Sigmoid colon (tissue), 7 donors: ENCODE results near the gene ZNF507. TPM values are rescaled to one million over a fixed set of nuclear protein-coding genes. Genes with fewer than 3 reads are reported as not detected.

Experiments
- DNase-seq: peaks from one replicate; pipeline ENCODE4 v3.0.0-alpha.2; 2019
- H3K27ac ChIP-seq, 4 donors: fragments of 200-600 bp; sonication (generic); one replicate each; pipeline ENCODE4 v1.5.1; 2016 to 2019; ENCODE audit warnings: mild to moderate bottlenecking in 1 of 4
- H3K27me3 ChIP-seq, 3 donors: fragments of 200-600 bp; sonication (generic); one replicate each; pipeline ENCODE4 v1.5.1; 2019; ENCODE audit warnings: mild to moderate bottlenecking in 1 of 3
- H3K36me3 ChIP-seq, 4 donors: fragments of 200-600 bp; sonication (generic); one replicate each; pipeline ENCODE4 v1.5.1; 2016 to 2019
- H3K4me1 ChIP-seq, 4 donors: fragments of 200-600 bp; sonication (generic); one replicate each; pipeline ENCODE4 v1.5.1; 2017 to 2019
- H3K4me3 ChIP-seq, 4 donors: fragments of 200-600 bp; sonication (generic); one replicate each; pipeline ENCODE4 v1.5.1; 2017 to 2019; ENCODE audit warnings: mild to moderate bottlenecking in 2 of 4, moderate library complexity in 1 of 4
- H3K9me3 ChIP-seq, 4 donors: fragments of 200-600 bp in 3 of 4; sonication (generic) in 3 of 4; one replicate each; pipeline versions ENCODE4 v1.5.1 to v1.6.1; 2013 to 2019
- EP300 ChIP-seq, 4 donors: sonication (generic); formaldehyde crosslinking; IDR thresholded peaks; one replicate each; pipeline ENCODE4 v1.6.1; 2017; ENCODE audit warnings: antibody characterized with exemption in 4 of 4
- POLR2A ChIP-seq, 2 donors: fragments of 450-650 bp; IDR thresholded peaks; one replicate each; pipeline ENCODE4 v1.6.1; 2016; ENCODE audit warnings: antibody characterized with exemption in 2 of 2, mild to moderate bottlenecking in 2 of 2, moderate library complexity in 2 of 2
- POLR2AphosphoS5 ChIP-seq, 4 donors: sonication (generic); formaldehyde crosslinking; IDR thresholded peaks; one replicate each; pipeline ENCODE4 v1.6.1; 2017; ENCODE audit warnings: antibody characterized with exemption in 4 of 4
- WGBS, 2 donors: extraction: QIAGEN DNeasy Blood & Tissue Kit; methylation state at CpG; one replicate each; pipeline ENCODE4 v1.1.7; 2013; 5-methylcytosine and 5-hydroxymethylcytosine counted together
- intact Hi-C: fragments of 100-400 bp; cut with DNase I; formaldehyde crosslinking; loops from one replicate; pipeline ENCODE4 v1.15.1; 2023
- polyA plus RNA-seq, 3 donors: library from polyadenylated mRNA; stranded (reverse); fragments of 200-250 nt; gene quantifications; one replicate each; pipeline ENCODE4 v1.2.3, GENCODE V29; 2013
- total RNA-seq, 4 donors: library from RNA; depleted of rRNA; stranded (reverse); fragments of >200 nt; gene quantifications; one replicate each; pipeline ENCODE4 v1.1.0, GENCODE V29; 2016
- TF ChIP-seq, protein P1 (sequence below), 4 experiments: fragments of 450-650 bp in 3 of 4; fragments of 200-600 bp in 1 of 4; IDR thresholded peaks; one replicate each; pipeline ENCODE4 v1.5.1; 2016 to 2019; ENCODE audit warnings: antibody characterized with exemption in 4 of 4, mild to moderate bottlenecking in 3 of 4, moderate library complexity in 2 of 4
- donor health status: healthy with polysubstance abuse.
- donor health status: Bipolar disorder and iron deficiency.
- donor health status: healthy.

The ZNF507 gene
- total and polyA plus RNA-seq, 7 donors, result 2.1 to 27.1 (median 19.3) TPM

DNA sequence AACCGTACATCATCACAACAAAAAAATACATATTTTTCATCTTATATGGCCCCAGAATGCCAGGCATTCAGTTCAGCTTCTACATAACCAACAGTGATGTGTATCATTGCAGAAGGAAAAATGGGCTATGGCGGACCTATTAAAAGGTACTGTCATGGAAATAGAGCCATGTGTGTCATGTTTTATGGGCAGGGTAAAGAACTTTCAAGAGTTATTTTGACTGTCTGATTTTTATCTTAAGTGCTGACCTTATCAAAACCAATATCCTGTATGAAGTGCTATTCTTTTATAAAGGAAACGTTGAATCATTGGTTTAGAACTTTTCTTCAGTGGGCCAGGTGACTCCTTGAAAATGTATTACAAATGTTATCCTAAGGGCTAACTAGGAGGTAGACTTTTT is 9.9 kb downstream of the ZNF507 start:
- Histone ChIP-seq H3K9me3 (no peaks in the 10 kb centered on the region), H3K27ac (no peak overlapping the region), H3K4me1 (peaks cover 0 to 20% (median 16%) of the 10 kb centered on the region in 4 donors), H3K27me3 (no peaks in the 10 kb centered on the region), H3K4me3 (no peak overlapping the region), H3K36me3 (peaks cover 15 to 82% (median 32%) of the 10 kb centered on the region in 4 donors)
- intact Hi-C loops, result no loop called here
- WGBS, 2 donors, result 92 to 93% methylated on average over 3 of the region's 3 CpGs
- TF ChIP-seq POLR2A (IDR thresholded peaks at IDR 0.05), result no peak
- no peak for DNase-seq

DNA sequence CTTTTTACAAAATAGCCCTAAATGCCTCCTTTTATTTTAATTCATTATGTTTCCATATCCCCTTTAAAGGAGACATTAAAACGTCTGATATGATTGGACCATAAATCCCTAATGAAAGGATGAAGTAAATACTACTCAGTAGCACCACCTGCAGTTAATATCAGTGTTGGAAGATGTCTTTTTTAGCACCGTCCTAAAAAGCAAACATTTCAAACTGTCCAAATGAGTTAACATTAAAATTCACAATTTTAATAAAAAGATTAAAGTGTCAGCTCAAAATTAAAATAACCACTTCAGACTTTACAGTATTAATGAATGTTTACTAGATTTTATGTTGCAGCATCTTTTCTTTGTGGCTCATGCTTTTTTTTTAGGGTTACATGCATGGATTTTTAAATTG is 12.3 kb downstream of the ZNF507 start:
- DNase-seq, result no peak
- TF ChIP-seq, protein P1, sequence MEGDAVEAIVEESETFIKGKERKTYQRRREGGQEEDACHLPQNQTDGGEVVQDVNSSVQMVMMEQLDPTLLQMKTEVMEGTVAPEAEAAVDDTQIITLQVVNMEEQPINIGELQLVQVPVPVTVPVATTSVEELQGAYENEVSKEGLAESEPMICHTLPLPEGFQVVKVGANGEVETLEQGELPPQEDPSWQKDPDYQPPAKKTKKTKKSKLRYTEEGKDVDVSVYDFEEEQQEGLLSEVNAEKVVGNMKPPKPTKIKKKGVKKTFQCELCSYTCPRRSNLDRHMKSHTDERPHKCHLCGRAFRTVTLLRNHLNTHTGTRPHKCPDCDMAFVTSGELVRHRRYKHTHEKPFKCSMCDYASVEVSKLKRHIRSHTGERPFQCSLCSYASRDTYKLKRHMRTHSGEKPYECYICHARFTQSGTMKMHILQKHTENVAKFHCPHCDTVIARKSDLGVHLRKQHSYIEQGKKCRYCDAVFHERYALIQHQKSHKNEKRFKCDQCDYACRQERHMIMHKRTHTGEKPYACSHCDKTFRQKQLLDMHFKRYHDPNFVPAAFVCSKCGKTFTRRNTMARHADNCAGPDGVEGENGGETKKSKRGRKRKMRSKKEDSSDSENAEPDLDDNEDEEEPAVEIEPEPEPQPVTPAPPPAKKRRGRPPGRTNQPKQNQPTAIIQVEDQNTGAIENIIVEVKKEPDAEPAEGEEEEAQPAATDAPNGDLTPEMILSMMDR (IDR thresholded peaks at IDR 0.05), result peak in 1 of 4 experiments; percentile 17
- TF ChIP-seq POLR2AphosphoS5 (IDR thresholded peaks at IDR 0.05), result no peak
- Histone ChIP-seq H3K27me3 (no peaks in the 10 kb centered on the region), H3K27ac (no peak overlapping the region), H3K4me1 (peaks cover 0 to 6% (median 3%) of the 10 kb centered on the region in 4 donors), H3K9me3 (no peaks in the 10 kb centered on the region), H3K4me3 (no peak overlapping the region), H3K36me3 (peaks cover 15 to 98% (median 31%) of the 10 kb centered on the region in 4 donors)
- intact Hi-C loops, result no loop called here
- WGBS, 2 donors, result 36 to 37% methylated on average over 2 of the region's 2 CpGs

DNA sequence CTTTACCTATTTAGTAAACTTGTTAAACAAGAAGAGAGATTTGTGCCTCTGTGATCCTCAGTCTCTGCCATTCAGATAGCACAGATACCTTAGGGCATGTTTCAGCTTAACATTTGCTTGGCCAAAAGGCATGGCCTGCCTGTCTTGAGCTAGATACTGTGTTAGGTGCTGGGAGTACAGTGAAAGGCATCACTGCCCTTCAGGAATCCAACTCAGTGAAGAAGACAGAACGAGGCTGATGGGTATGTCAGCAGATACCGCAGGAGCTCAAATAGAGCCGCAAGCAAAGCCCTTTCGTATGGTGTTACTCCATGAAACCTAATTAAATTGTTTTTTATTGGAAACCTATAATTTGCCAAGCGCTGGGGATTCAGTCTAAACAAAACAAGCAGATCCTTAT is 12.9 kb downstream of the ZNF507 start:
- intact Hi-C loops, result no loop called here
- TF ChIP-seq, protein P1 (IDR thresholded peaks at IDR 0.05), result no peak
- TF ChIP-seq POLR2AphosphoS5 (IDR thresholded peaks at IDR 0.05) (no peak), POLR2A (IDR thresholded peaks at IDR 0.05) (no peak), EP300 (IDR thresholded peaks at IDR 0.05) (no peak)
- Histone ChIP-seq H3K4me3 (no peak overlapping the region), H3K4me1 (peaks cover 0 to 12% (median 8%) of the 10 kb centered on the region in 4 donors), H3K9me3 (no peaks in the 10 kb centered on the region), H3K27me3 (no peaks in the 10 kb centered on the region), H3K36me3 (peaks cover 10 to 92% (median 26%) of the 10 kb centered on the region in 4 donors), H3K27ac (no peak overlapping the region)
- DNase-seq, result no peak
- 95 to 98% methylated on average over 5 of the region's 5 CpGs for WGBS, 2 donors

GRCh38 chr19:32359581-32359980 is 14.2 kb downstream of the ZNF507 start:
- 93 to 97% methylated on average over 9 of the region's 9 CpGs for WGBS, 2 donors
- Histone ChIP-seq H3K4me3 (no peak overlapping the region), H3K27me3 (no peaks in the 10 kb centered on the region), H3K27ac (no peak overlapping the region), H3K4me1 (peaks cover 0 to 24% (median 19%) of the 10 kb centered on the region in 4 donors), H3K36me3 (peaks cover 5 to 79% (median 21%) of the 10 kb centered on the region in 4 donors), H3K9me3 (no peaks in the 10 kb centered on the region)
- intact Hi-C loops, result no loop called here
- DNase-seq, result no peak
- no peak for TF ChIP-seq POLR2A (IDR thresholded peaks at IDR 0.05)
- no peak for TF ChIP-seq POLR2AphosphoS5 (IDR thresholded peaks at IDR 0.05)
- TF ChIP-seq, protein P1 (IDR thresholded peaks at IDR 0.05), result no peak
- no peak for TF ChIP-seq EP300 (IDR thresholded peaks at IDR 0.05)

GRCh38 chr19:32361574-32362317 is 16.3 kb downstream of the ZNF507 start:
- Histone ChIP-seq H3K4me1 (peaks cover 0 to 25% (median 19%) of the 10 kb centered on the region in 4 donors), H3K27me3 (no peaks in the 10 kb centered on the region), H3K36me3 (peaks cover 5 to 70% (median 18%) of the 10 kb centered on the region in 4 donors), H3K4me3 (no peak overlapping the region), H3K27ac (no peak overlapping the region), H3K9me3 (no peaks in the 10 kb centered on the region)
- TF ChIP-seq EP300 (IDR thresholded peaks at IDR 0.05), result no peak
- TF ChIP-seq, protein P1 (IDR thresholded peaks at IDR 0.05), result no peak
- TF ChIP-seq POLR2A (IDR thresholded peaks at IDR 0.05), result no peak
- TF ChIP-seq POLR2AphosphoS5 (IDR thresholded peaks at IDR 0.05), result no peak
- no peak for DNase-seq
- intact Hi-C loops, result no loop called here
- 90 to 94% methylated on average over 9 of the region's 9 CpGs for WGBS, 2 donors
